ENCODE data around the gene DKK3. TPM values are rescaled to one million over a fixed set of nuclear protein-coding genes. Genes with fewer than 3 reads are reported as not detected.

The DKK3 gene
- polyA plus RNA-seq, 3 donors: not detected

DNA sequence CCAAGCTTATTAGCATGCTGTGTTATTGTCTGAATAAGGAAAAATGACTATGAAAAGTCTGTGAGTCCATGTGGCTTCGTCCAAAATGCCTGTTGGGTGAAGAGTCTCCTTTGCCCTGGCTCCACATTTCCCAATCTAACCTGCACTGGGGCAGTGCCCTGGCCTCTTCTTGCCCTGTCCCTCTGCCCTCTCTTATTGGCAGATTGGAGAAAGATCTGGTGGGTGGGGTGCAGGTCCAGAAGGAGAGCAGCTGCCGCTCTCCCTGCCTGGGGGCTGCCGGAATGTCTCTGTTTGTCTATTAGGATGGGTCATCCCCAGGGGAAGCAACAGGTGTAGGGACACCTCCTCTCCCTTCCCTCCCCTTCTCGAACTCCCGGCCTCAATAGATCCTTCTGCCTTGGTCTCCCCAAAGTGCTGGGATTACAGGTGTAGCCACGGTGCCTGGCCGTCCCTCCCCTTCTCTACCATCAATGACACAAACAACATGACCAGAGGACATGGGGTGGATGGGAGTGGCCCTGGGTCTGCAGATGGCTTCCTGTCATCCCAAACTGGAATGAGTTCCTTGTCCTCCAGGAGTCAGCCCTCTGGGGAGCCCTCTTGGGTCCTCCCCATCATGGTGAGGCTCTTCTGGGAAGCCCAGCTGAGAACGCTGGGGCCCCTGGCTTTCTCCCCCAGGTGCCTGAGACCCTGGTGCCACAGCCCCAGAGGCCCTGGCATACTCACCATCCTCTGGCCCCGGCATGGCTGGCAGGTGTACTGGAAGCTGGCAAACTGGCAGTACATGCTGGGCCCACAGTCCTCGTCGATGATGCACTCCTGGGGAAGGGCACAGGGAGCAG, 40.5 kb downstream of the DKK3 start:
- Histone ChIP-seq H2AFZ (ENCODE audit: insufficient read depth, low read depth, low read length, poor library complexity, severe bottlenecking) (no peak overlapping the region), H3K27ac (ENCODE audit: low read depth in 1 of 2, low read length in 2 of 2) (no peak overlapping the region), H3K27me3 (ENCODE audit: control insufficient read depth in 2 of 2, insufficient read depth in 2 of 2, low read length in 2 of 2) (no peaks in the 10 kb centered on the region), H3K36me3 (replicated peaks in 1 of 2; ENCODE audit: control insufficient read depth in 1 of 2, insufficient read depth in 2 of 2, low read length in 2 of 2) (no peaks in the 10 kb centered on the region), H3K4me1 (ENCODE audit: control insufficient read depth in 1 of 2, insufficient read depth in 2 of 2, low read length in 2 of 2) (no peaks in the 10 kb centered on the region), H3K9ac (ENCODE audit: insufficient read depth, low read length, poor library complexity, severe bottlenecking) (no peak overlapping the region), H3K4me3 (replicated peaks in 1 of 3; ENCODE audit: low read depth in 2 of 3, low read length in 3 of 3) (no peak overlapping the region), H3K9me3 (replicated peaks in 1 of 2; ENCODE audit: control insufficient read depth in 1 of 2, insufficient read depth in 1 of 2, low read length in 2 of 2) (no peaks in the 10 kb centered on the region), H3K79me2 (ENCODE audit: insufficient read depth, low read length) (no peaks in the 10 kb centered on the region), H3K4me2 (replicated peaks; ENCODE audit: extremely low read depth, low read length, poor library complexity, severe bottlenecking) (no peak overlapping the region), H4K20me1 (ENCODE audit: insufficient read depth, low read length) (no peaks in the 10 kb centered on the region)
- WGBS (ENCODE audit: insufficient coverage): 97% methylated on average over 6 of the region's 11 CpGs
- no peak for TF ChIP-seq CTCF (IDR thresholded peaks at IDR 0.05)
- DNase-seq: no peak
- Mint-ChIP-seq H3K36me3 (no peaks in the 10 kb centered on the region), H3K27me3 (ENCODE audit: low read depth in 3 of 3) (peaks cover 4 to 7% (median 6%) of the 10 kb centered on the region in 3 donors), H3K4me3 (no peak overlapping the region), H3K4me1 (no peaks in the 10 kb centered on the region), H3K27ac (no peak overlapping the region), H3K9me3 (no peaks in the 10 kb centered on the region)
- intact Hi-C loops (cut with micrococcal nuclease): no loop called here

GRCh38 chr11:11966826-11967668, 41.4 kb downstream of the DKK3 start:
- no peaks in the 10 kb centered on the region for H4K20me1 ChIP-seq (ENCODE audit: insufficient read depth, low read length)
- WGBS (ENCODE audit: insufficient coverage): 75% methylated on average over 14 of the region's 15 CpGs
- H3K4me2 ChIP-seq (replicated peaks; ENCODE audit: extremely low read depth, low read length, poor library complexity, severe bottlenecking): no peak overlapping the region
- no peak overlapping the region for H3K27ac Mint-ChIP-seq
- TF ChIP-seq CTCF (IDR thresholded peaks at IDR 0.05): peak; percentile 86
- no peaks in the 10 kb centered on the region for H3K79me2 ChIP-seq (ENCODE audit: insufficient read depth, low read length)
- peaks cover 0 to 3% (median 2%) of the 10 kb centered on the region in 7 donors for H3K9me3 Mint-ChIP-seq
- no peaks in the 10 kb centered on the region for H3K27me3 ChIP-seq (ENCODE audit: control insufficient read depth in 2 of 2, insufficient read depth in 2 of 2, low read length in 2 of 2)
- no peaks in the 10 kb centered on the region for H3K4me1 Mint-ChIP-seq
- no peak overlapping the region for H3K4me3 ChIP-seq (replicated peaks in 1 of 3; ENCODE audit: low read depth in 2 of 3, low read length in 3 of 3)
- no peak overlapping the region for H2AFZ ChIP-seq (ENCODE audit: insufficient read depth, low read depth, low read length, poor library complexity, severe bottlenecking)
- no peaks in the 10 kb centered on the region for H3K36me3 Mint-ChIP-seq
- H3K27me3 Mint-ChIP-seq (ENCODE audit: low read depth in 3 of 3): peaks cover 6 to 7% (median 6%) of the 10 kb centered on the region in 3 donors
- H3K9me3 ChIP-seq (replicated peaks in 1 of 2; ENCODE audit: control insufficient read depth in 1 of 2, insufficient read depth in 1 of 2, low read length in 2 of 2): no peaks in the 10 kb centered on the region
- H3K9ac ChIP-seq (ENCODE audit: insufficient read depth, low read length, poor library complexity, severe bottlenecking): no peak overlapping the region
- no peak overlapping the region for H3K4me3 Mint-ChIP-seq
- no peaks in the 10 kb centered on the region for H3K4me1 ChIP-seq (ENCODE audit: control insufficient read depth in 1 of 2, insufficient read depth in 2 of 2, low read length in 2 of 2)
- H3K27ac ChIP-seq (ENCODE audit: low read depth in 1 of 2, low read length in 2 of 2): no peak overlapping the region
- DNase-seq: peak; percentile 33 to 50 (median 46)
- intact Hi-C loops (cut with micrococcal nuclease): no loop called here
- no peaks in the 10 kb centered on the region for H3K36me3 ChIP-seq (replicated peaks in 1 of 2; ENCODE audit: control insufficient read depth in 1 of 2, insufficient read depth in 2 of 2, low read length in 2 of 2)
